ENCODE data around the gene IRAK4. TPM values are rescaled to one million over a fixed set of nuclear protein-coding genes. Genes with fewer than 3 reads are reported as not detected.

The IRAK4 gene
- total RNA-seq, 1 donor from 2014 or later: 17.3 TPM

DNA sequence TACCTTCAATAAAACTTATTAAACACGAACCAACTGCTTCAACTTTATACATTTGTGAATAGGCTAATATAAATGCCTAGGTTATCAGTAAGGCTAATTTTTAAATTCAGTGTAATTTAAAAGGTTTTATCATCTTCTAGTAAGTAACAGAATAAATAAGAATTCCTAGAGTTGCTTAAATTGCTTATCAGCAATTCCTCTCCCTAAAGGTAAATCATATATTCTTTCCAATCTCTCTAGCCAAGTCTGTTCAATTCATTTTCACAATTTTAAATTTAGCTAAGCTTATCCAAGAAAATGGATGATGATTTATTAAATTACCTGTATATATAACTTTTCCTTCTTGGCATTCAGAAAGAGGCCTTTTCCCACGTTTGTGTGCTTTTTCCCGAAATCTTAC is 4.7 kb upstream of the IRAK4 start:
- H3K4me3 Mint-ChIP-seq (ENCODE audit: unreplicated experiment): no peak overlapping the region
- peaks cover 6% of the 10 kb centered on the region for H3K36me3 Mint-ChIP-seq (ENCODE audit: low read depth, unreplicated experiment)
- no peak overlapping the region for H3K27ac Mint-ChIP-seq (ENCODE audit: unreplicated experiment)
- DNase-seq (ENCODE audit: low spot score): no peak
- no peaks in the 10 kb centered on the region for H3K9me3 Mint-ChIP-seq (ENCODE audit: unreplicated experiment)
- H3K27me3 Mint-ChIP-seq (ENCODE audit: unreplicated experiment): no peaks in the 10 kb centered on the region
- H3K4me1 Mint-ChIP-seq (ENCODE audit: unreplicated experiment): peaks cover 10% of the 10 kb centered on the region
- TF ChIP-seq, protein P1, sequence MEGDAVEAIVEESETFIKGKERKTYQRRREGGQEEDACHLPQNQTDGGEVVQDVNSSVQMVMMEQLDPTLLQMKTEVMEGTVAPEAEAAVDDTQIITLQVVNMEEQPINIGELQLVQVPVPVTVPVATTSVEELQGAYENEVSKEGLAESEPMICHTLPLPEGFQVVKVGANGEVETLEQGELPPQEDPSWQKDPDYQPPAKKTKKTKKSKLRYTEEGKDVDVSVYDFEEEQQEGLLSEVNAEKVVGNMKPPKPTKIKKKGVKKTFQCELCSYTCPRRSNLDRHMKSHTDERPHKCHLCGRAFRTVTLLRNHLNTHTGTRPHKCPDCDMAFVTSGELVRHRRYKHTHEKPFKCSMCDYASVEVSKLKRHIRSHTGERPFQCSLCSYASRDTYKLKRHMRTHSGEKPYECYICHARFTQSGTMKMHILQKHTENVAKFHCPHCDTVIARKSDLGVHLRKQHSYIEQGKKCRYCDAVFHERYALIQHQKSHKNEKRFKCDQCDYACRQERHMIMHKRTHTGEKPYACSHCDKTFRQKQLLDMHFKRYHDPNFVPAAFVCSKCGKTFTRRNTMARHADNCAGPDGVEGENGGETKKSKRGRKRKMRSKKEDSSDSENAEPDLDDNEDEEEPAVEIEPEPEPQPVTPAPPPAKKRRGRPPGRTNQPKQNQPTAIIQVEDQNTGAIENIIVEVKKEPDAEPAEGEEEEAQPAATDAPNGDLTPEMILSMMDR (IDR thresholded peaks at IDR 0.05; ENCODE audit: unreplicated experiment): no peak

GRCh38 chr12:43758247-43758727 is 464 bp upstream of the IRAK4 start:
- Mint-ChIP-seq H3K27me3 (ENCODE audit: unreplicated experiment) (peaks cover 2% of the 10 kb centered on the region), H3K36me3 (ENCODE audit: low read depth, unreplicated experiment) (no peaks in the 10 kb centered on the region), H3K4me1 (ENCODE audit: unreplicated experiment) (peaks cover 21% of the 10 kb centered on the region), H3K27ac (ENCODE audit: unreplicated experiment) (peak overlapping the region; percentile 39), H3K4me3 (ENCODE audit: unreplicated experiment) (peak overlapping the region; percentile 95), H3K9me3 (ENCODE audit: unreplicated experiment) (no peaks in the 10 kb centered on the region)
- DNase-seq (ENCODE audit: low spot score): peak; percentile 26
- TF ChIP-seq, protein P1 (IDR thresholded peaks at IDR 0.05; ENCODE audit: unreplicated experiment): no peak

DNA sequence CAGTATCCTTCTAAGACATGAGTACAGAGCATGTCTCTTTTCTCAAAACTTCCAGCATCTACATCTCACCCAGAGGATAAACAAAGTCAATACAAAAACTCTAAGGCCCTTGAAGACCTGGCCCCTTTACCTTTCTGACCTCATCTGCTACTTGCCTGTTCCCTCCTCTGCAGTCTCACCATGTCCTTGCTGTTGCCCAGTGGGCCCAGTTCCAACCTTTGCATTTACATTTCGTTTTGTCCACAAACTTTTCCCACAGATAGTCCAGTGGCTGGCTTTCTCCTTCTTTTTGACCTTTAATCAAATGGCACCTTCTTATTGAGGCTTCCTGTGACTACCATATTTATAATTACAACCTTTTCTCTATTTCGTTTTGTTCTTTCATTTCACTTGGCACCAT is 1.6 kb downstream of the IRAK4 start:
- H3K4me1 Mint-ChIP-seq (ENCODE audit: unreplicated experiment): peaks cover 21% of the 10 kb centered on the region
- H3K9me3 Mint-ChIP-seq (ENCODE audit: unreplicated experiment): no peaks in the 10 kb centered on the region
- peak overlapping the region; percentile 14 for H3K4me3 Mint-ChIP-seq (ENCODE audit: unreplicated experiment)
- no peaks in the 10 kb centered on the region for H3K36me3 Mint-ChIP-seq (ENCODE audit: low read depth, unreplicated experiment)
- DNase-seq (ENCODE audit: low spot score): no peak
- H3K27ac Mint-ChIP-seq (ENCODE audit: unreplicated experiment): peak overlapping the region; percentile 9
- peaks cover 2% of the 10 kb centered on the region for H3K27me3 Mint-ChIP-seq (ENCODE audit: unreplicated experiment)
- TF ChIP-seq, protein P1 (IDR thresholded peaks at IDR 0.05; ENCODE audit: unreplicated experiment): no peak

DNA sequence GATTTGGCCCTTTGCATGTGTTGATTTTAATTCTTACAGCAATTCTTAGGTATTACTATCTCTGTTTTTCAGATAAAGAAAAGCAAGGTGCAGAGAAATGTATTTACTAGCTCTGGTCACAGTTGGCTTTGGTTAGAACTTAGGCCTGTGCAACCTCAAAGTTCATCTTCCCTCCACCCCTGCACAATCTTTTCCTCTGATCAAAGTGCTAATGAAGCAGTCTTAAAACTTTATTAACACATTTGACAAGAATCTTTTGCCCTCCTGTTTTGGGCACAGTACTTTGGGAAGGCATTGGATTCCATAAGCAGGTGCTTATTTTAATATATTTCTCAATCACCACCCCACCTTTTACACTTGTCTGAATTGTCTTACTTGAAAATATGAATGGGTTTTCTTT is 2.7 kb downstream of the IRAK4 start:
- H3K27ac Mint-ChIP-seq (ENCODE audit: unreplicated experiment): no peak overlapping the region
- peaks cover 2% of the 10 kb centered on the region for H3K27me3 Mint-ChIP-seq (ENCODE audit: unreplicated experiment)

DNA sequence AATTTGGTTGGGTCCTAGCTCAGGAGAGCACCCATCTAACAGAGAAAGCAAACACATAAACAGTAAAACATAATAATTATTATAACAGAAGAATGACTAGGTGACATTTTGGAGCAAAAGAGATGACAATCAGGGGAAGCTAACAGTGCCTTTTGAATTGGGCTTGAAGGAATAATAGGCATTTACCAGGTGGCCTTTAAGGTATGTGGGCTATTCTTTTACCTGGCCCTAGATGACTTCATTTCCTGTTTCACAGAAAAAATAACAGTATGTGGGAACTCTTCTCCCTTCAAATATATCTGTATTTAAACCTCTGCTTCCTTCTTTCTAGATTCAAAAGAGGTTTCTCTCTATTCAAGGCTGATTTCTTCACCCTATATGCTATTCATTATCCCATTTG is 3.8 kb downstream of the IRAK4 start:
- no peak for DNase-seq (ENCODE audit: low spot score)
- Mint-ChIP-seq H3K27me3 (ENCODE audit: unreplicated experiment) (peaks cover 2% of the 10 kb centered on the region), H3K4me3 (ENCODE audit: unreplicated experiment) (no peak overlapping the region), H3K4me1 (ENCODE audit: unreplicated experiment) (peaks cover 20% of the 10 kb centered on the region), H3K9me3 (ENCODE audit: unreplicated experiment) (no peaks in the 10 kb centered on the region), H3K27ac (ENCODE audit: unreplicated experiment) (no peak overlapping the region), H3K36me3 (ENCODE audit: low read depth, unreplicated experiment) (no peaks in the 10 kb centered on the region)
- TF ChIP-seq, protein P1 (IDR thresholded peaks at IDR 0.05; ENCODE audit: unreplicated experiment): no peak

More for the DNA sequence above, 2.7 kb downstream of the IRAK4 start:
- TF ChIP-seq, protein P1 (IDR thresholded peaks at IDR 0.05; ENCODE audit: unreplicated experiment): no peak
- Mint-ChIP-seq H3K4me3 (ENCODE audit: unreplicated experiment) (no peak overlapping the region), H3K4me1 (ENCODE audit: unreplicated experiment) (peaks cover 21% of the 10 kb centered on the region), H3K36me3 (ENCODE audit: low read depth, unreplicated experiment) (no peaks in the 10 kb centered on the region), H3K9me3 (ENCODE audit: unreplicated experiment) (no peaks in the 10 kb centered on the region)
- no peak for DNase-seq (ENCODE audit: low spot score)
